Measurements from ENCODE around the gene MYO9A. TPM values are rescaled to one million over a fixed set of nuclear protein-coding genes. Genes with fewer than 3 reads are reported as not detected.

The MYO9A gene
- total RNA-seq, 4 donors from 2014 or later: 50.8 to 68.3 (median 59.5) TPM

DNA sequence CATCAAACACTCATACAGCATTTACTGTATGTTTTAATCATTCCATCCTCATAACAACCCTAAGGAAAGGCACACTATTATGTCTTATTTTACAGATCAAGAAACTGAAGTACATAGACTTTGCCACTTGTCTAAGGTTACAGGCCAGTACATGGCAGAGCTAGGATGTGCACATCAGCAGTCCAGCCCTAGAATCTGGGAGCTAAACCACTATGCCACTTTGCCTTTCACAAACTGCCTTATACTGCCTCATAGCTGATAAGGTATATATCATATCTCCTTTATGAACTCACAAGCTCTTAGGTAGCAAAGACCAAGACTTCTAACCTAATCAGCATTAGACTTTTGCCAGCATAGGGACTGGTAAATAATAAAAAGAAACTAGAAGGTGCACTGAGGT lies 49.1 kb downstream of the MYO9A start:
- no peak for DNase-seq (ENCODE audit: low spot score in 2 of 2)
- no peak overlapping the region for H3K4me3 ChIP-seq (ENCODE audit: low read depth, poor library complexity, severe bottlenecking)
- intact Hi-C loops (cut with DNase I; ENCODE audit: low total_unique reads): no loop called here
- no peak for TF ChIP-seq POLR2A (IDR thresholded peaks at IDR 0.05)
- TF ChIP-seq CTCF (IDR thresholded peaks at IDR 0.05): no peak

DNA sequence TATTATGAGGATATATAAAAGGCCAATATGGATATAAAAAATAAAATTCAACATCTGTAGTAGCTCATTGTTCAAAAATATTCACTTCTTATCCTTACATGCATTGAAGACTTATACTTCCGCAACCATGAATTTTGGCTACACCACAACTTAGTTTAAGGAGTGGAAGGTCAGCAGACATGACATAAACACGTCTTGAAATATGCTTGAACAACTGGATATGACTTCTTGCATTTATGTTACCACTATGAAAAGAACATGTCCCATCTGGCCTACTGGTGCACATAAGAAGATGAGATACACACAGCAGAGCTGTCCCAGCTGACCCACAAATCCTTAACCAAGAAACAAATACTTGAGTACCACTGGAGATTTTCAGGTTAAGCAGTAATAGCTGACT lies 52.1 kb downstream of the MYO9A start:
- intact Hi-C loops (cut with DNase I; ENCODE audit: low total_unique reads): no loop called here

DNA sequence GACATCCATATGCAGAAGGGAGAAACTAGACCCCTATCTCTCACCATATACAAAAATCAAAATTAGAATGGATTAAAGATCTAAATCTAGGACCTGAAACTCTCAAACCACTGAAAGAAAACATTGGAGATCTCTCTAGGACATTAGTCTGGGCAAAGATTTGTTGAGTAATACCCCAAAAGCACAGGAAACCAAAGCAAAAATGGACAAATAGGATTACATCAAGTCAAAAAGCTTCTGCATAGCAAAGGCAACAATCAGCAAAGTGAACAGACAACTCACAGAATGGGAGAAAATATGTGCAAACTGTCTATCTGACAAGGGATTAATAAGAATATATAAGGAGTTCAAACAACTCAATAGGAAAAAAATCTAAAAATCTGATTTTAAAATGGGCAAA lies 54.8 kb downstream of the MYO9A start:
- no peak overlapping the region for H3K4me3 ChIP-seq (ENCODE audit: low read depth, poor library complexity, severe bottlenecking)
- intact Hi-C loops (cut with DNase I; ENCODE audit: low total_unique reads): no loop called here
- no peak for DNase-seq (ENCODE audit: low spot score in 2 of 2)
- TF ChIP-seq CTCF (IDR thresholded peaks at IDR 0.05): no peak
- TF ChIP-seq POLR2A (IDR thresholded peaks at IDR 0.05): no peak

More for the DNA sequence above, 52.1 kb downstream of the MYO9A start:
- WGBS, 2 donors: 83 to 93% methylated on average over 2 of the region's 2 CpGs
- H3K4me3 ChIP-seq (ENCODE audit: low read depth, poor library complexity, severe bottlenecking): no peak overlapping the region
- DNase-seq (ENCODE audit: low spot score in 2 of 2): no peak
- TF ChIP-seq POLR2A (IDR thresholded peaks at IDR 0.05) (no peak), CTCF (IDR thresholded peaks at IDR 0.05) (no peak)

DNA sequence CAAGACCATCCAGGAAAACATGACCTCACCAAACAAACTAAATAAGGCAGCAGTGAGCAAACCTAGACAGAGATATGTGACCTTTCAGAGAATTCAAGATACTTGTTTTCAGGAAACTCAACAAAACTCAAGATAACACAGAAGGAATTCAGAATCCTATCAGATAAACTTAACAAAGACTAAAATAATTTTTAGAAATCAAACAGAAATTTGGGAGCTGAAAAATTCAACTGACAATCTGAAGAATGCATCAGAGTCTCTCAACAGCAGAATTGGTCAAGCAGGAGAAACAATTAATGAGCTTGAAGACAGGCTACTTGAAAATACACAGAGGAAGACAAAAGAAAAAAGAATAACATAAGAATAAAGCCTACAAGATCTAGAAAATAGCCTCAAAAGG lies 55.6 kb downstream of the MYO9A start:
- no peak for DNase-seq (ENCODE audit: low spot score in 2 of 2)
- intact Hi-C loops (cut with DNase I; ENCODE audit: low total_unique reads): no loop called here
- TF ChIP-seq CTCF (IDR thresholded peaks at IDR 0.05) (no peak), POLR2A (IDR thresholded peaks at IDR 0.05) (no peak)
- H3K4me3 ChIP-seq (ENCODE audit: low read depth, poor library complexity, severe bottlenecking): no peak overlapping the region

DNA sequence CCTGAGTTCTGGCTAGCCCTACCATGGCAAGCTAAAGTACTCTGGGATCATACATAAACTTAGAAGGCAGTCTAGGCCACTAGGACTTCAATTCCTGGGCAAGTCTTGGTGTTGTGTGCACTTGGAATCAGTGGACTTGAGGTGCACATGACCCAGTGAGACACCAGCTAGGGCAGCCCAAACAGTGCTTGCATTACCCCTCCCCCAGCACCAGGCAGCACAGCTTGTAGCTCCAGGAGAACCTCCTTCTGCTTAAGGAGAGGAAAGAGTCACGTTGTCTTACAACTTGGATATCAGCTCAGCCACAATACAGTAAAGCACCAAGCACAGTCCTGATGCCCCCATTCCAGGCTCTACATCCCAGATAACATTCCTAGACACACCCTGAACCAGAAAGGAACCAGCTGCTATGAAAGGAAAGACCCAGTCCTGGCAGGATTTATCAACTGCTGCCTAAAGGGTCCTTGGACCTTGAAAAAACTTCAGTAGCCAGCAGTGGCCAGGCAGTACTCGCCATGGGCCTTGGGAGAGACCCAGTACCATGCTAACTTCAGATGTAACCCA lies 57.2 kb downstream of the MYO9A start:
- DNase-seq (ENCODE audit: low spot score in 2 of 2): no peak
- no peak overlapping the region for H3K4me3 ChIP-seq (ENCODE audit: low read depth, poor library complexity, severe bottlenecking)
- 85 to 90% methylated on average over 2 of the region's 2 CpGs for WGBS, 2 donors
- no peak for TF ChIP-seq POLR2A (IDR thresholded peaks at IDR 0.05)
- TF ChIP-seq CTCF (IDR thresholded peaks at IDR 0.05): no peak
- intact Hi-C loops (cut with DNase I; ENCODE audit: low total_unique reads): no loop called here

DNA sequence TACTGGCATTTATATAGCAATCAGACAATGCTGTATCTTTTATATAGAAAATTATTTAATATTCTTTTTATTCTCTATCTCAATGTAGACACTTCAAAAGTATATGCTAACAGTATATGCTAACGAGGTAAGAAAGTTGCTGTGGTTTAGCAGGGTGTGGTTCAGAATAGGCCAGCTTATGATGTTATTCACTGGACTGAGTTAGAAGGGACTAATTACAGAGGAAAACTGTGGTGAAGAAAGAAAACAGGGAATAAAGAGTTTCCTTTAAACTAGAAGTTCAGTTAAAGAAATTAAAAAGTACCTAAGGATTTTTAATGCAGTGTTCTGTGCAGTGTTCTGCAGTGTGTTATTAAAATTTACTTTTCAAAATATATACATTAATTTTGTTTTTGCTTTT lies 59.4 kb downstream of the MYO9A start:
- intact Hi-C loops (cut with DNase I; ENCODE audit: low total_unique reads): no loop called here
- no peak overlapping the region for H3K4me3 ChIP-seq (ENCODE audit: low read depth, poor library complexity, severe bottlenecking)
- no peak for TF ChIP-seq CTCF (IDR thresholded peaks at IDR 0.05)
- no peak for TF ChIP-seq POLR2A (IDR thresholded peaks at IDR 0.05)
- no peak for DNase-seq (ENCODE audit: low spot score in 2 of 2)
- WGBS, 2 donors: 21 to 27% methylated on average over 1 of the region's 1 CpG
